ENCODE data around the gene FGFBP2.

DNA sequence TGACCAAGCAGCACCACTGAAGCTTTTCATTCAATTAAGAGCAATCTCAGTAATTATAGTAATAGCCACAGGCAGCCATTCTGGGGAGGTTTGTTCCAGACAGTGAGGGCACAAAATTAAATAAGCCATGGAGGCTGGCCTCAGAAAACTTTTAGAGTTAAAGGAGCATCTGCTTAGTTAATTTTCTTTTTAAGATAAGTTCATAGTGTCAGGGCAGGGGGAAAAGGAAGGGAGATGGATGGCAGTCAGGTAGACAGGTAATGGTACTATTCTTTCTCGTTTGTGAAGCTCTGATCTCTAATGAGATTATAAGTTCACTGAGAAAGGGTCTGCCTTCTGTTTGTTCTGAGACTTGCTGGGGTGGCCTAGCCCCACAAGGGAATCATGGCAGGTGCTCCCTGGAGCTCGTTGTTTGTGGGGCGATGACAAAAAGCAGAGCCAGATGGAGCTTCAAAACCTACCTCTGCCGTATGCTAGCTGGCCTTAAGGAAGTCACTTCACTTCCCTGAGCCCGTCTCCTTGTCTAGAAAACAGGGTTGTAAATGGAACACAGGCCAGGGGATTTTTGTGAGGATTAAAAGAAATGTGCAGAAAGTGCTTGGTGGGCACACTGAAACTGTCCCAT is 44.6 kb upstream of the FGFBP2 start:
- TF ChIP-seq SP1 (IDR thresholded peaks at IDR 0.05) (no peak), ZNF384 (IDR thresholded peaks at IDR 0.05) (no peak), NFRKB (IDR thresholded peaks at IDR 0.05) (no peak)
